A673 (cell line): ENCODE data around the gene TMEM273.

ENCODE experiments used
- EZH2 ChIP-seq: fragments of 200-600 bp; sonication (generic); IDR thresholded peaks from 2 replicates; pipeline ENCODE4 v1.6.1; 2017; ENCODE audit warnings: borderline replicate concordance, low read depth, mild to moderate bottlenecking, mixed read lengths, antibody characterized with exemption, low read length; ENCODE audit not compliant: poor library complexity, severe bottlenecking
- TF ChIP-seq, protein P1 (sequence below): fragments of 300-800, 200-600 bp; sonication (generic); conservative IDR thresholded peaks from 2 replicates; pipeline ENCODE4 v1.5.1; 2017; ENCODE audit warnings: low read depth, mild to moderate bottlenecking, antibody characterized with exemption, low read length, moderate library complexity, mixed read lengths

DNA sequence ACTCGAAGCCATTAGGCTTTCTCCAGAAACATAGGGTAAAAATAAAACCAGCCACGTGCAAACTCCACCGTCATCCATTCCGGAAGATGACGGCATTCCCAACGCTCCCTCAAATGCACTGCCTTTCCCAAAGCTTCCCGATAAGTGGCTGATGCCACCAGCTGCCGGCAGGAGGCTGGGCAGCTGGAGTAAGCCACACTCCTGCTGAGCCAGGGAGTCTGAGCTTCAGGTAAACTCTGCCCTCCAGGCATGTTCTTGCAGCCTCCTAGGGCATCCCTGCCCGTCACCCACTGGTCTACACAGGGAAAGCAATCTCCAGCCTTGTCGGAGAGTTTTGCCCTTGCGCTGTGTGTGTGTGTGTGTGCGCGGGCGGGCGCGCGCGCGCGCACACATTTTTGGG lies 40.5 kb upstream of the TMEM273 start:
- TF ChIP-seq, protein P1, sequence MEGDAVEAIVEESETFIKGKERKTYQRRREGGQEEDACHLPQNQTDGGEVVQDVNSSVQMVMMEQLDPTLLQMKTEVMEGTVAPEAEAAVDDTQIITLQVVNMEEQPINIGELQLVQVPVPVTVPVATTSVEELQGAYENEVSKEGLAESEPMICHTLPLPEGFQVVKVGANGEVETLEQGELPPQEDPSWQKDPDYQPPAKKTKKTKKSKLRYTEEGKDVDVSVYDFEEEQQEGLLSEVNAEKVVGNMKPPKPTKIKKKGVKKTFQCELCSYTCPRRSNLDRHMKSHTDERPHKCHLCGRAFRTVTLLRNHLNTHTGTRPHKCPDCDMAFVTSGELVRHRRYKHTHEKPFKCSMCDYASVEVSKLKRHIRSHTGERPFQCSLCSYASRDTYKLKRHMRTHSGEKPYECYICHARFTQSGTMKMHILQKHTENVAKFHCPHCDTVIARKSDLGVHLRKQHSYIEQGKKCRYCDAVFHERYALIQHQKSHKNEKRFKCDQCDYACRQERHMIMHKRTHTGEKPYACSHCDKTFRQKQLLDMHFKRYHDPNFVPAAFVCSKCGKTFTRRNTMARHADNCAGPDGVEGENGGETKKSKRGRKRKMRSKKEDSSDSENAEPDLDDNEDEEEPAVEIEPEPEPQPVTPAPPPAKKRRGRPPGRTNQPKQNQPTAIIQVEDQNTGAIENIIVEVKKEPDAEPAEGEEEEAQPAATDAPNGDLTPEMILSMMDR: no peak
- no peak for TF ChIP-seq EZH2
